HepG2 (cell line): ENCODE data around the gene NRAS. TPM values are rescaled to one million over a fixed set of nuclear protein-coding genes. Genes with fewer than 3 reads are reported as not detected.

Experiments used
- ATRX ChIP-seq: sonication (generic); formaldehyde crosslinking; IDR thresholded peaks from 2 replicates; pipeline ENCODE4 v1.4.0; 2020; ENCODE audit warnings: missing genetic modification reagents, borderline replicate concordance
- BHLHE40 ChIP-seq: IDR thresholded peaks from 2 replicates; pipeline ENCODE4 v1.6.1; 2011; ENCODE audit warnings: low read length, improper control_type of control experiment
- CBX2 ChIP-seq, 2 experiments: fragments of 200-600 bp in 1 of 2; sonication (generic); formaldehyde crosslinking in 1 of 2; IDR thresholded peaks; 2 replicates each; pipeline versions ENCODE4 v1.7.0 to v1.8.1; 2018 to 2022; ENCODE audit warnings: low read depth in 2 of 2, low read length in 1 of 2, mild to moderate bottlenecking in 1 of 2, missing genetic modification reagents in 1 of 2
- CREB1 ChIP-seq, 2 experiments: fragments of 450-650 bp in 1 of 2; IDR thresholded peaks; 2 replicates each; pipeline ENCODE4 v1.6.1; 2016 to 2017; ENCODE audit warnings: control low read depth in 1 of 2, mild to moderate bottlenecking in 1 of 2, missing compliant biosample characterization in 1 of 2, missing genetic modification characterization in 1 of 2
- IRF9 ChIP-seq: sonication (generic); formaldehyde crosslinking; IDR thresholded peaks from 2 replicates; pipeline ENCODE4 v1.8.0; 2022; ENCODE audit warnings: missing genetic modification reagents, mild to moderate bottlenecking, borderline replicate concordance
- KDM5A ChIP-seq: fragments of 200-600 bp; sonication (generic); IDR thresholded peaks from 2 replicates; pipeline ENCODE4 v1.7.0; 2018; ENCODE audit warnings: antibody characterized with exemption, mild to moderate bottlenecking, low read length, borderline replicate concordance
- NFYB ChIP-seq: sonication (generic); formaldehyde crosslinking; IDR thresholded peaks from 2 replicates; pipeline ENCODE4 v1.4.0; 2020; ENCODE audit warnings: missing genetic modification reagents
- SIN3A ChIP-seq: IDR thresholded peaks from 2 replicates; pipeline ENCODE4 v1.6.1; 2011; ENCODE audit warnings: low read depth, mild to moderate bottlenecking, control low read depth, low read length, borderline replicate concordance
- SKI ChIP-seq: fragments of 450-650 bp; IDR thresholded peaks from one replicate; pipeline ENCODE4 v1.6.1; 2018; ENCODE audit warnings: mild to moderate bottlenecking; ENCODE audit not compliant: partially characterized antibody
- SRF ChIP-seq: IDR thresholded peaks from 2 replicates; pipeline ENCODE4 v1.6.1; 2011; ENCODE audit warnings: mild to moderate bottlenecking, low read depth, low read length, moderate library complexity
- TBP ChIP-seq: sonication (generic); formaldehyde crosslinking; IDR thresholded peaks from 2 replicates; pipeline ENCODE4 v1.5.0; 2020; ENCODE audit warnings: missing genetic modification reagents
- TGIF2 ChIP-seq: IDR thresholded peaks from 2 replicates; pipeline ENCODE4 v1.6.1; 2016; ENCODE audit warnings: control low read depth, missing compliant biosample characterization
- ZKSCAN8 ChIP-seq: IDR thresholded peaks from 2 replicates; pipeline ENCODE4 v1.6.1; 2016; ENCODE audit warnings: borderline replicate concordance, missing genetic modification reagents, missing compliant biosample characterization
- ZNF552 ChIP-seq: sonication (generic); formaldehyde crosslinking; IDR thresholded peaks from 2 replicates; pipeline ENCODE4 v1.9.0; 2022; ENCODE audit warnings: missing genetic modification reagents, mild to moderate bottlenecking, borderline replicate concordance
- ZNF564 ChIP-seq: sonication (generic); formaldehyde crosslinking; IDR thresholded peaks from 2 replicates; pipeline ENCODE4 v1.8.1; 2023; ENCODE audit warnings: mild to moderate bottlenecking, missing genetic modification reagents
- ZNF577 ChIP-seq: sonication (generic); formaldehyde crosslinking; IDR thresholded peaks from 2 replicates; pipeline ENCODE4 v1.4.0; 2020; ENCODE audit warnings: mild to moderate bottlenecking, low read depth, missing genetic modification reagents, borderline replicate concordance
- ZNF790 ChIP-seq: sonication (generic); formaldehyde crosslinking; IDR thresholded peaks from 2 replicates; pipeline ENCODE4 v1.8.0; 2022; ENCODE audit warnings: missing genetic modification reagents, mild to moderate bottlenecking, borderline replicate concordance
- polyA plus RNA-seq, 8 experiments: library from polyadenylated mRNA; depleted of rRNA in 3 of 8; stranded (reverse) in 7 of 8; unstranded in 1 of 8; fragments of >200 nt; fragmentation: Illumina TruSeq in 4 of 8; extraction: Trizol in 4 of 8; gene quantifications; 2 replicates each; pipeline versions ENCODE4 v1.2.1 to v1.2.3, GENCODE V29; 2011 to 2016; ENCODE audit warnings: low read depth in 4 of 8, missing spikeins in 1 of 8, mixed read lengths in 1 of 8; ENCODE audit not compliant: insufficient read depth in 1 of 8
- total RNA-seq, 5 experiments: library from RNA; depleted of rRNA; stranded (reverse); fragments of >200 nt; fragmentation: Illumina TruSeq; extraction: Trizol; gene quantifications; 2 replicates each; pipeline ENCODE4 v1.2.3, GENCODE V29; 2016; ENCODE audit warnings: low read depth in 1 of 5
- TF ChIP-seq, protein P1 (sequence below): sonication (generic); formaldehyde crosslinking; conservative IDR thresholded peaks from 2 replicates; pipeline ENCODE4 v1.4.0; 2020; ENCODE audit warnings: mild to moderate bottlenecking, missing genetic modification reagents, moderate library complexity
- TF ChIP-seq, protein P2 (sequence below): sonication (generic); formaldehyde crosslinking; IDR thresholded peaks from 2 replicates; pipeline ENCODE4 v1.5.0; 2020; ENCODE audit warnings: mild to moderate bottlenecking, missing genetic modification reagents
- TF ChIP-seq, protein P3 (sequence below): sonication (generic); formaldehyde crosslinking; conservative IDR thresholded peaks from 2 replicates; pipeline ENCODE4 v1.8.1; 2023; ENCODE audit warnings: missing genetic modification reagents

Gene NRAS
- total and polyA plus RNA-seq, 2 of the 13 experiments (the other 11 are each of a cell fraction or from before 2014, with no cell fraction given) = 38.6 to 58.8 TPM

DNA sequence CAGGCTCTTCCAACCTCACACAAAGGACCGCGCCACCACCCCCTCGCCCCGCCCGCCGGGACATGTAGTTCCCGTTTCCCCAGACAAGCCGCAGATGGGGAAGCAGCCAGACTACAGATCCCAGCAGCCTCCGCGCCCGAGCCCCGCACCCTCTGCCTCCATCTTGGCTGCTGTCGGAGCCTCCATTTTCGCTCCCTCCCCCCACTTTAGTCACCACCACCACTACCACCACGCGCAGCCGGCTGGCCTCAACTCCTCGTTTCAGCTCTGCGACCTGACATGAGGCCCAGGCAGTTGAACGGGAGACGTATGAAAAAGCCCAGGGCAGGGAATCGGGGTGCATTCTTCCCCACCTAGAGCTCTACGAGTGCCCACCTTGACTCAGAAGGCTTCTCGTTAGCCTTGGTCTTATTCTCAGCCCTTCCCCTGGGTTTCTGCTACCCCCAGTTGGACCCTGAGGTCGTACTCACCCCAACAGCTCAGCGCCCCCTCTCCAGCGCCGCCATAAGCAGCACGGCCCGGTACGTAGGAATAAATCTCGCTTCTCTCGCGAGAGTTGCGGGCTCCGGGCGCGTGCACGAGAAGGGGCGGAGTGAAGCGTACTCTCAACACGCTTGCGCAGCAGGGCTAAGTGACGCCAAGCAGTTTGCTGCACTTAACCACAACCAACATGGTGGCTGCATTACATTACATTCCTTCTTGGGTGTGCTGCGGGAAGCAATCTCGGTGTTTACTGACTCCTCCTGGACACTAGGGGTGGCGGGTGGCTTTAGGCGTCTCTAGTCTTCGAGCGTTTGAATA is 41.1 kb upstream of the NRAS start, which contains the start of gene CSDE1 (continued):
- TF ChIP-seq, protein P1, sequence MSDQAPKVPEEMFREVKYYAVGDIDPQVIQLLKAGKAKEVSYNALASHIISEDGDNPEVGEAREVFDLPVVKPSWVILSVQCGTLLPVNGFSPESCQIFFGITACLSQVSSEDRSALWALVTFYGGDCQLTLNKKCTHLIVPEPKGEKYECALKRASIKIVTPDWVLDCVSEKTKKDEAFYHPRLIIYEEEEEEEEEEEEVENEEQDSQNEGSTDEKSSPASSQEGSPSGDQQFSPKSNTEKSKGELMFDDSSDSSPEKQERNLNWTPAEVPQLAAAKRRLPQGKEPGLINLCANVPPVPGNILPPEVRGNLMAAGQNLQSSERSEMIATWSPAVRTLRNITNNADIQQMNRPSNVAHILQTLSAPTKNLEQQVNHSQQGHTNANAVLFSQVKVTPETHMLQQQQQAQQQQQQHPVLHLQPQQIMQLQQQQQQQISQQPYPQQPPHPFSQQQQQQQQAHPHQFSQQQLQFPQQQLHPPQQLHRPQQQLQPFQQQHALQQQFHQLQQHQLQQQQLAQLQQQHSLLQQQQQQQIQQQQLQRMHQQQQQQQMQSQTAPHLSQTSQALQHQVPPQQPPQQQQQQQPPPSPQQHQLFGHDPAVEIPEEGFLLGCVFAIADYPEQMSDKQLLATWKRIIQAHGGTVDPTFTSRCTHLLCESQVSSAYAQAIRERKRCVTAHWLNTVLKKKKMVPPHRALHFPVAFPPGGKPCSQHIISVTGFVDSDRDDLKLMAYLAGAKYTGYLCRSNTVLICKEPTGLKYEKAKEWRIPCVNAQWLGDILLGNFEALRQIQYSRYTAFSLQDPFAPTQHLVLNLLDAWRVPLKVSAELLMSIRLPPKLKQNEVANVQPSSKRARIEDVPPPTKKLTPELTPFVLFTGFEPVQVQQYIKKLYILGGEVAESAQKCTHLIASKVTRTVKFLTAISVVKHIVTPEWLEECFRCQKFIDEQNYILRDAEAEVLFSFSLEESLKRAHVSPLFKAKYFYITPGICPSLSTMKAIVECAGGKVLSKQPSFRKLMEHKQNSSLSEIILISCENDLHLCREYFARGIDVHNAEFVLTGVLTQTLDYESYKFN (CRISPR knock-in tag) = peak; percentile 26
- TF ChIP-seq CREB1 (IDR thresholded peaks at IDR 0.05) (peak; percentile 71), CREB1 (CRISPR knock-in tag; IDR thresholded peaks at IDR 0.05) (peak; percentile 87), KDM5A (peak; percentile 85; the same call in 1 of the 2 replicates), ZNF564 (0 out of 2 replicates have a peak, but pooled peaks have one; percentile 23), IRF9 (CRISPR knock-in tag) (peak; percentile 92), SKI (no peak), SIN3A (peak; percentile 27; the same call in 1 of the 2 replicates), ZNF577 (CRISPR knock-in tag) (no peak), TBP (CRISPR knock-in tag) (0 out of 2 replicates have a peak, but pooled peaks have one; percentile 9), ZNF790 (CRISPR knock-in tag) (0 out of 2 replicates have a peak, but pooled peaks have one; percentile 25), CBX2 (IDR thresholded peaks at IDR 0.05; ENCODE audit: low read depth, low read length) (no peak), CBX2 (CRISPR knock-in tag; IDR thresholded peaks at IDR 0.05; ENCODE audit: low read depth) (no peak), BHLHE40 (peak; percentile 65), ZKSCAN8 (0 out of 2 replicates have a peak, but pooled peaks have one; percentile 52), ZNF552 (CRISPR knock-in tag) (0 out of 2 replicates have a peak, but pooled peaks have one; percentile 22), TGIF2 (CRISPR knock-in tag) (peak; percentile 30; the same call in 1 of the 2 replicates), NFYB (CRISPR knock-in tag) (no peak; the same call in 1 of the 2 replicates), SRF (no peak), ATRX (no peak)
- TF ChIP-seq, protein P2, sequence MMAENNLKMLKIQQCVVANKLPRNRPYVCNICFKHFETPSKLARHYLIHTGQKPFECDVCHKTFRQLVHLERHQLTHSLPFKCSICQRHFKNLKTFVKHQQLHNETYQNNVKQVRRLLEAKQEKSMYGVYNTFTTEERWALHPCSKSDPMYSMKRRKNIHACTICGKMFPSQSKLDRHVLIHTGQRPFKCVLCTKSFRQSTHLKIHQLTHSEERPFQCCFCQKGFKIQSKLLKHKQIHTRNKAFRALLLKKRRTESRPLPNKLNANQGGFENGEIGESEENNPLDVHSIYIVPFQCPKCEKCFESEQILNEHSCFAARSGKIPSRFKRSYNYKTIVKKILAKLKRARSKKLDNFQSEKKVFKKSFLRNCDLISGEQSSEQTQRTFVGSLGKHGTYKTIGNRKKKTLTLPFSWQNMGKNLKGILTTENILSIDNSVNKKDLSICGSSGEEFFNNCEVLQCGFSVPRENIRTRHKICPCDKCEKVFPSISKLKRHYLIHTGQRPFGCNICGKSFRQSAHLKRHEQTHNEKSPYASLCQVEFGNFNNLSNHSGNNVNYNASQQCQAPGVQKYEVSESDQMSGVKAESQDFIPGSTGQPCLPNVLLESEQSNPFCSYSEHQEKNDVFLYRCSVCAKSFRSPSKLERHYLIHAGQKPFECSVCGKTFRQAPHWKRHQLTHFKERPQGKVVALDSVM (CRISPR knock-in tag) = peak; percentile 83
- TF ChIP-seq, protein P3, sequence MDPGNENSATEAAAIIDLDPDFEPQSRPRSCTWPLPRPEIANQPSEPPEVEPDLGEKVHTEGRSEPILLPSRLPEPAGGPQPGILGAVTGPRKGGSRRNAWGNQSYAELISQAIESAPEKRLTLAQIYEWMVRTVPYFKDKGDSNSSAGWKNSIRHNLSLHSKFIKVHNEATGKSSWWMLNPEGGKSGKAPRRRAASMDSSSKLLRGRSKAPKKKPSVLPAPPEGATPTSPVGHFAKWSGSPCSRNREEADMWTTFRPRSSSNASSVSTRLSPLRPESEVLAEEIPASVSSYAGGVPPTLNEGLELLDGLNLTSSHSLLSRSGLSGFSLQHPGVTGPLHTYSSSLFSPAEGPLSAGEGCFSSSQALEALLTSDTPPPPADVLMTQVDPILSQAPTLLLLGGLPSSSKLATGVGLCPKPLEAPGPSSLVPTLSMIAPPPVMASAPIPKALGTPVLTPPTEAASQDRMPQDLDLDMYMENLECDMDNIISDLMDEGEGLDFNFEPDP (CRISPR knock-in tag) = 0 out of 2 replicates have a peak, but pooled peaks have one; percentile 95
